CD4-positive, alpha-beta T cell (primary cell): ENCODE measurements around the gene CYP27B1. TPM values are rescaled to one million over a fixed set of nuclear protein-coding genes. Genes with fewer than 3 reads are reported as not detected.

ENCODE experiments used
- ATAC-seq: fragments of 200-7000 bp; cut with Tn5 transposase; one replicate; pipeline ENCODE4 v1.10.0; 2022; ENCODE audit warnings: mild to moderate bottlenecking; ENCODE audit not compliant: poor library complexity
- CTCF ChIA-PET: fragments of 350-600 bp; sonication (Branson Sonifier 250); formaldehyde crosslinking; loops from one replicate; lab custom pipeline; 2021; ENCODE audit warnings: antibody characterized with exemption, inconsistent platforms; lab: Charles Lee
- POLR2A ChIA-PET: fragments of 350-600 bp; sonication (Branson Sonifier 250); formaldehyde crosslinking; loops from one replicate; lab custom pipeline; 2021; ENCODE audit warnings: antibody characterized with exemption, inconsistent platforms; lab: Charles Lee
- DNase-seq, 14 experiments: peaks; one replicate each; pipeline ENCODE4 v3.0.0-alpha.2; 2013 to 2020; ENCODE audit warnings: mixed read lengths in 2 of 14
- H3K27ac ChIP-seq, 2 donors: one replicate each; pipeline versions ENCODE4 v1.5.1 to v1.7.0; 2013; ENCODE audit warnings: low read length in 2 of 2, low read depth in 1 of 2, mild to moderate bottlenecking in 1 of 2
- H3K27me3 ChIP-seq, 2 experiments: 1 replicate in 1 of 2; 2 replicates in 1 of 2; pipeline versions ENCODE4 v1.6.1 to v1.7.0; 2013; ENCODE audit warnings: low read length in 2 of 2, control low read depth in 1 of 2, mild to moderate bottlenecking in 1 of 2, moderate library complexity in 1 of 2; ENCODE audit not compliant: insufficient read depth in 2 of 2, control insufficient read depth in 1 of 2
- H3K36me3 ChIP-seq: one replicate; pipeline ENCODE4 v1.6.1; 2013; ENCODE audit warnings: low read length, control low read depth; ENCODE audit not compliant: insufficient read depth
- H3K4me1 ChIP-seq: one replicate; pipeline ENCODE4 v1.6.1; 2013; ENCODE audit warnings: low read length, control low read depth; ENCODE audit not compliant: insufficient read depth
- H3K4me3 ChIP-seq: one replicate; pipeline ENCODE4 v1.5.1; 2013; ENCODE audit warnings: mild to moderate bottlenecking, low read length, moderate library complexity
- H3K9me3 ChIP-seq, 2 experiments: 1 replicate in 1 of 2; 2 replicates in 1 of 2; pipeline versions ENCODE4 v1.6.1 to v1.7.0; 2013; ENCODE audit warnings: low read length in 2 of 2, mild to moderate bottlenecking in 2 of 2, control low read depth in 1 of 2, moderate library complexity in 1 of 2; ENCODE audit not compliant: control insufficient read depth in 1 of 2, insufficient read depth in 1 of 2
- H3K27ac Mint-ChIP-seq: one replicate; pipeline ENCODE4 v1.8.0; 2020; ENCODE audit warnings: mixed read lengths
- H3K27me3 Mint-ChIP-seq: one replicate; pipeline ENCODE4 v1.8.0; 2021; ENCODE audit warnings: mixed read lengths
- H3K36me3 Mint-ChIP-seq: one replicate; pipeline ENCODE4 v1.8.0; 2021; ENCODE audit warnings: low read depth, mixed read lengths
- H3K4me1 Mint-ChIP-seq: one replicate; pipeline ENCODE4 v1.8.0; 2021; ENCODE audit warnings: low read depth, mixed read lengths
- H3K4me3 Mint-ChIP-seq: one replicate; pipeline ENCODE4 v1.8.0; 2020; ENCODE audit warnings: mild to moderate bottlenecking, mixed read lengths
- H3K9me3 Mint-ChIP-seq: one replicate; pipeline ENCODE4 v1.8.0; 2020; ENCODE audit warnings: mixed read lengths
- intact Hi-C, 2 experiments: fragments of 100-400 bp; cut with DNase I in 1 of 2; cut with micrococcal nuclease in 1 of 2; formaldehyde crosslinking; loops; one replicate each; pipeline versions ENCODE4 v1.15.1 to v1.9.0; 2023 to 2025; cut with DNase I, micrococcal nuclease
- total RNA-seq, 174 experiments: library from RNA in 2 of 174; stranded (reverse) in 2 of 174; gene quantifications; one replicate each; pipeline ENCODE4 v1.2.3 and lab custom pipeline; 2021 to 2026
- TF ChIP-seq, protein P1 (sequence below): fragments of 200-600 bp; IDR thresholded peaks from one replicate; pipeline ENCODE4 v1.8.0; 2022; ENCODE audit warnings: antibody characterized with exemption, mild to moderate bottlenecking

CYP27B1 gene
- total RNA-seq, 2 experiments from 2014 or later, result 1.0 to 1.4 TPM

DNA sequence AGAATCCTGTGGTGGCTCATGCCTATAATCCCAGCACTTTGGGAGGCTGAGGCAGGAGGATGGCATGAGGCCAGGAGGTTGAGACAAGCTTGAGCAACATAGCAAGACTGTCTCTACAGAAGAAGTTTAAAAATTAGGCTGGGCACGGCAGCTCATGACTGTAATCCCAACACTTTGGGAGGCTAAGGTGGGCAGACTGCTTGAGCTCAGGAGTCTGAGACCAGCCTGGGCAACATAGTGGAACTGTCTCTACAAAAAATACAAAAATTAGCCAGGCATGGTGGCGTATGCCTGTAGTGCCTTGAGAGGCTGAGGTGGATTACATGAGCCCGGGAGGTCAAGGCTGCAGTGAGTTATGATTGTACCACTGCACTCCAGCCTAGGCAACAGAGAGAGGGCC, 998 bp upstream of the CYP27B1 start:
- Mint-ChIP-seq H3K4me1 (peaks cover 50% of the 10 kb centered on the region), H3K36me3 (peaks cover 23% of the 10 kb centered on the region), H3K4me3 (no peak overlapping the region), H3K27ac (no peak overlapping the region), H3K9me3 (no peaks in the 10 kb centered on the region), H3K27me3 (peaks cover 35% of the 10 kb centered on the region)
- Histone ChIP-seq H3K27me3 (peaks cover 27 to 31% of the 10 kb centered on the region in 2 experiments), H3K4me3 (no peak overlapping the region), H3K27ac (no peak overlapping the region), H3K36me3 (peaks cover 9% of the 10 kb centered on the region), H3K4me1 (peaks cover 49% of the 10 kb centered on the region), H3K9me3 (peaks cover 0 to 10% of the 10 kb centered on the region in 2 experiments)
- TF ChIP-seq, protein P1, sequence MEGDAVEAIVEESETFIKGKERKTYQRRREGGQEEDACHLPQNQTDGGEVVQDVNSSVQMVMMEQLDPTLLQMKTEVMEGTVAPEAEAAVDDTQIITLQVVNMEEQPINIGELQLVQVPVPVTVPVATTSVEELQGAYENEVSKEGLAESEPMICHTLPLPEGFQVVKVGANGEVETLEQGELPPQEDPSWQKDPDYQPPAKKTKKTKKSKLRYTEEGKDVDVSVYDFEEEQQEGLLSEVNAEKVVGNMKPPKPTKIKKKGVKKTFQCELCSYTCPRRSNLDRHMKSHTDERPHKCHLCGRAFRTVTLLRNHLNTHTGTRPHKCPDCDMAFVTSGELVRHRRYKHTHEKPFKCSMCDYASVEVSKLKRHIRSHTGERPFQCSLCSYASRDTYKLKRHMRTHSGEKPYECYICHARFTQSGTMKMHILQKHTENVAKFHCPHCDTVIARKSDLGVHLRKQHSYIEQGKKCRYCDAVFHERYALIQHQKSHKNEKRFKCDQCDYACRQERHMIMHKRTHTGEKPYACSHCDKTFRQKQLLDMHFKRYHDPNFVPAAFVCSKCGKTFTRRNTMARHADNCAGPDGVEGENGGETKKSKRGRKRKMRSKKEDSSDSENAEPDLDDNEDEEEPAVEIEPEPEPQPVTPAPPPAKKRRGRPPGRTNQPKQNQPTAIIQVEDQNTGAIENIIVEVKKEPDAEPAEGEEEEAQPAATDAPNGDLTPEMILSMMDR, result no peak
- CTCF ChIA-PET, result interaction anchor here (0.9 kb wide), 1 partner anchor 11 kb away, joined by 3 read pairs; no protein-coding TSS in a partner anchor
- DNase-seq, result no peak
- intact Hi-C loops, result no loop called here
- POLR2A ChIA-PET, result interaction anchor here (1.6 to 2.5 kb wide), 2 partner anchors 12 to 16 kb away, joined by 3 to 14 read pairs; partner anchors contain the start of gene CDK4
- ATAC-seq, result no peak

DNA sequence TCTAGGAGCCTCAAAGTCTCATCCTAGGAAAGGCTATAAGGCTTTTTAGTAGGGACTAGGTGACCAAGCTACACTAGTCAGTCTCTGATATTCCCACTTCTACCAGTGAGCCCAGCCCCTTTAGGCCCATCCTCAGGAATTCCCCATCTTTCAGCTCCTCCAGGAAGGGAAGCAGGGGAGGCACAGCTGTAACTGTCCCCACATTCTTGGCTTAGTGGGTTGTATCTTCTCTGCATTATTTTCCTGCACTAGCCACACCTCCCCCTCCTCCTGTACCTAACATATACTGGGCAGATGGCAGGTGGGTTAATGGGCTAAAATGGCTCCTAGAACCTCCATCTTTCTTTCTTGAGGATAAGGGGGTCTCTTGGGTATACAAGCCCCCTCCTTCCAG, 424 bp upstream of the CYP27B1 start:
- Histone ChIP-seq H3K9me3 (peaks cover 0 to 10% of the 10 kb centered on the region in 2 experiments), H3K27ac (no peak overlapping the region), H3K4me1 (peaks cover 43% of the 10 kb centered on the region), H3K36me3 (peaks cover 9% of the 10 kb centered on the region), H3K27me3 (peaks cover 27 to 31% of the 10 kb centered on the region in 2 experiments), H3K4me3 (no peak overlapping the region)
- DNase-seq (no peak), ATAC-seq (no peak)
- H3K36me3 Mint-ChIP-seq, result peaks cover 23% of the 10 kb centered on the region
- intact Hi-C loops, result no loop called here
- TF ChIP-seq, protein P1, result no peak
- peak overlapping the region; percentile 11 for H3K4me3 Mint-ChIP-seq
- ChIA-PET CTCF (no interaction called here), POLR2A (interaction anchor here (1.6 to 2.8 kb wide), 3 partner anchors 11 to 15 kb away, joined by 3 to 14 read pairs (median 11); partner anchors contain the start of genes CDK4 and TSFM)
- no peak overlapping the region for H3K27ac Mint-ChIP-seq
- H3K27me3 Mint-ChIP-seq, result peaks cover 35% of the 10 kb centered on the region
- H3K9me3 Mint-ChIP-seq, result no peaks in the 10 kb centered on the region
- peaks cover 48% of the 10 kb centered on the region for H3K4me1 Mint-ChIP-seq

DNA sequence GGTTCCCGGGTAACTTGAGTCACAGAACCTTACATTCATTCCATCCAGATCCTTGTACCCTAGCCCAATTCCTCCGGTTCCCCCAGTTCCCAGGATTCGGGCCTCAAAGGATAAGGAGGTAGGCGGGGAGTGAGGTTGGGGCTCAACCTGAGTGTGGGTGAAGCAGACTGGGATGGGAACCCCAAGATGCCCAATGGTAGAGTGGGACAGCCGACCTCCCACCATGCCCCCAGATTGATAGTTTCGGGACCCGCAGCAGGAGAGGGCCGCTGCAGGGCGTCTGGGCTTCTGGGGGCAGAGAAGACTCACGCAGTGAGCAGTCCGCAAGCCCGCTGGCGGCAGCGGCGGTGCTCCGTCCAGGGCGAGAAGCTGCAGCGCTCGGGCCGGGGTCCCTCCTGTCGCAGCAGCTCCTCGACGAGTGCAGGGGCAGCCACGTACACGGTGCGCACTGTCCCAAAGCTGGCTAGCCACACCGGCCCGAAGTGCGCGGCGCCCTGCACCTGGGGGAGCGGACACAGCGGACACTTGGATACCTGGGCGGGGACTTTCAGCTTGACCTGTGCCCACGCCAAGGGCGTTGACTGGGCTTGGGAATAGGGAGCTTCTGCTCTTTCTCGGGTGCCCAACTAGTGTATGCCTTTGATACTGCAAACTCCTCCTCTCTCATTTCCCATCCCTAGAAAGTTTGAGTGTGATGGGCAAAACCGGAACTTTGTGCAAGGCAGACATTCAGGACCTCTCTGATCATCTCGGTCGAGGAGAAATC, 997 bp downstream of the CYP27B1 start:
- ATAC-seq (peak; percentile 18), DNase-seq (peak in 1 of 14 experiments; percentile 22)
- intact Hi-C loops, result loop anchor here in 1 of 2 experiments (1.0 kb wide), 1 partner anchor 10 kb away; no protein-coding TSS in a partner anchor
- Mint-ChIP-seq H3K4me3 (peak overlapping the region; percentile 86), H3K36me3 (peaks cover 17% of the 10 kb centered on the region), H3K9me3 (no peaks in the 10 kb centered on the region), H3K4me1 (peaks cover 38% of the 10 kb centered on the region), H3K27me3 (peaks cover 35% of the 10 kb centered on the region), H3K27ac (no peak overlapping the region)
- TF ChIP-seq, protein P1, result no peak
- CTCF ChIA-PET, result interaction anchor here (0.5 to 2.8 kb wide), 3 partner anchors 9 to 108 kb away, joined by 4 to 18 read pairs (median 5); partner anchors contain the start of gene TSFM
- peaks cover 27 to 31% of the 10 kb centered on the region in 2 experiments for H3K27me3 ChIP-seq
- POLR2A ChIA-PET, result interaction anchor here (1.4 to 2.8 kb wide), 3 partner anchors 10 to 21 kb away, joined by 4 to 14 read pairs (median 11); partner anchors contain the start of genes TSFM and TSPAN31
- H3K4me3 ChIP-seq, result peak overlapping the region; percentile 60
- no peak overlapping the region for H3K27ac ChIP-seq
- peaks cover 9% of the 10 kb centered on the region for H3K36me3 ChIP-seq
- H3K4me1 ChIP-seq, result peaks cover 32% of the 10 kb centered on the region
- peaks cover 0 to 10% of the 10 kb centered on the region in 2 experiments for H3K9me3 ChIP-seq
